ENCODE results near the gene MTG1.

GRCh38 chr10:133372507-133372906 is 21.4 kb upstream of the MTG1 start:
- no peak for TF ChIP-seq CTCF (IDR thresholded peaks at IDR 0.05)
- no peak for TF ChIP-seq POLR2A (IDR thresholded peaks at IDR 0.05)
- no peak for TF ChIP-seq POLR2AphosphoS5 (IDR thresholded peaks at IDR 0.05)
